Measurements from ENCODE around the gene KRT12. TPM values are rescaled to one million over a fixed set of nuclear protein-coding genes. Genes with fewer than 3 reads are reported as not detected.

KRT12 gene
- total RNA-seq, 1 donor from 2014 or later = not detected

GRCh38 chr17:40828454-40829044 lies 38.5 kb downstream of the KRT12 start:
- no peak for DNase-seq (ENCODE audit: low spot score)
- Mint-ChIP-seq H3K27me3 (ENCODE audit: insufficient read depth) (peaks cover 5% of the 10 kb centered on the region), H3K27ac (no peak overlapping the region), H3K4me3 (no peak overlapping the region), H3K4me1 (ENCODE audit: low read depth) (peaks cover 8% of the 10 kb centered on the region), H3K36me3 (ENCODE audit: low read depth) (peaks cover 1% of the 10 kb centered on the region), H3K9me3 (no peaks in the 10 kb centered on the region)
- intact Hi-C loops (cut with micrococcal nuclease) = no loop called here

GRCh38 chr17:40827746-40828453 lies 39.1 kb downstream of the KRT12 start:
- Mint-ChIP-seq H3K4me3 (no peak overlapping the region), H3K9me3 (no peaks in the 10 kb centered on the region), H3K27me3 (ENCODE audit: insufficient read depth) (peaks cover 5% of the 10 kb centered on the region), H3K4me1 (ENCODE audit: low read depth) (peaks cover 8% of the 10 kb centered on the region), H3K27ac (no peak overlapping the region), H3K36me3 (ENCODE audit: low read depth) (peaks cover 1% of the 10 kb centered on the region)
- intact Hi-C loops (cut with micrococcal nuclease) = no loop called here
- DNase-seq (ENCODE audit: low spot score) = no peak

GRCh38 chr17:40825599-40825998 lies 41.4 kb downstream of the KRT12 start:
- intact Hi-C loops (cut with micrococcal nuclease) = no loop called here
- Mint-ChIP-seq H3K27ac (no peak overlapping the region), H3K4me1 (ENCODE audit: low read depth) (peaks cover 8% of the 10 kb centered on the region), H3K27me3 (ENCODE audit: insufficient read depth) (peaks cover 10% of the 10 kb centered on the region), H3K36me3 (ENCODE audit: low read depth) (peaks cover 1% of the 10 kb centered on the region), H3K9me3 (no peaks in the 10 kb centered on the region), H3K4me3 (no peak overlapping the region)
- DNase-seq (ENCODE audit: low spot score) = no peak

GRCh38 chr17:40824015-40824832 lies 42.8 kb downstream of the KRT12 start:
- Mint-ChIP-seq H3K27me3 (ENCODE audit: insufficient read depth) (peaks cover 10% of the 10 kb centered on the region), H3K27ac (no peak overlapping the region), H3K4me3 (no peak overlapping the region), H3K9me3 (peaks cover 3% of the 10 kb centered on the region), H3K36me3 (ENCODE audit: low read depth) (peaks cover 3% of the 10 kb centered on the region), H3K4me1 (ENCODE audit: low read depth) (peaks cover 20% of the 10 kb centered on the region)
- intact Hi-C loops (cut with micrococcal nuclease) = no loop called here
- no peak for DNase-seq (ENCODE audit: low spot score)

GRCh38 chr17:40822132-40822812 lies 44.8 kb downstream of the KRT12 start, which contains the start of gene KRT10:
Gene KRT10 (minus strand): TSS chr17:40822614. CDS start chr17:40822585, 29 bp downstream.
- intact Hi-C loops (cut with micrococcal nuclease) = no loop called here
- Mint-ChIP-seq H3K9me3 (peaks cover 13% of the 10 kb centered on the region), H3K36me3 (ENCODE audit: low read depth) (peaks cover 14% of the 10 kb centered on the region), H3K4me1 (ENCODE audit: low read depth) (peaks cover 25% of the 10 kb centered on the region), H3K27me3 (ENCODE audit: insufficient read depth) (peaks cover 5% of the 10 kb centered on the region), H3K27ac (no peak within 1 kb of the TSS), H3K4me3 (no peak within 1 kb of the TSS)
- DNase-seq (ENCODE audit: low spot score) = no peak

GRCh38 chr17:40821536-40821935 lies 45.5 kb downstream of the KRT12 start:
- intact Hi-C loops (cut with micrococcal nuclease) = no loop called here
- Mint-ChIP-seq H3K9me3 (peaks cover 20% of the 10 kb centered on the region), H3K27ac (no peak overlapping the region), H3K4me1 (ENCODE audit: low read depth) (peaks cover 31% of the 10 kb centered on the region), H3K4me3 (no peak overlapping the region), H3K36me3 (ENCODE audit: low read depth) (peaks cover 21% of the 10 kb centered on the region), H3K27me3 (ENCODE audit: insufficient read depth) (peaks cover 5% of the 10 kb centered on the region)
- no peak for DNase-seq (ENCODE audit: low spot score)

- peak overlapping the region; percentile 76 for H3K4me3 Mint-ChIP-seq
- H3K4me1 Mint-ChIP-seq (ENCODE audit: low read depth) = peaks cover 31% of the 10 kb centered on the region
- no peak overlapping the region for H3K27ac Mint-ChIP-seq
- peaks cover 22% of the 10 kb centered on the region for H3K36me3 Mint-ChIP-seq (ENCODE audit: low read depth)
- intact Hi-C loops (cut with micrococcal nuclease) = no loop called here
- DNase-seq (ENCODE audit: low spot score) = no peak
- peaks cover 20% of the 10 kb centered on the region for H3K9me3 Mint-ChIP-seq
- peaks cover 5% of the 10 kb centered on the region for H3K27me3 Mint-ChIP-seq (ENCODE audit: insufficient read depth)
Measured at GRCh38 chr17:40820228-40820838, 46.7 kb downstream of the KRT12 start.

GRCh38 chr17:40819528-40820125 lies 47.4 kb downstream of the KRT12 start:
- Mint-ChIP-seq H3K9me3 (peaks cover 22% of the 10 kb centered on the region), H3K27ac (peak overlapping the region; percentile 63), H3K27me3 (ENCODE audit: insufficient read depth) (peaks cover 5% of the 10 kb centered on the region), H3K4me1 (ENCODE audit: low read depth) (peaks cover 31% of the 10 kb centered on the region), H3K4me3 (peak overlapping the region; percentile 76), H3K36me3 (ENCODE audit: low read depth) (peaks cover 21% of the 10 kb centered on the region)
- intact Hi-C loops (cut with micrococcal nuclease) = loop anchor here (1.0 to 5.0 kb wide), 4 partner anchors 171 to 848 kb away; no protein-coding TSS in a partner anchor
- no peak for DNase-seq (ENCODE audit: low spot score)

- peaks cover 31% of the 10 kb centered on the region for H3K4me1 Mint-ChIP-seq (ENCODE audit: low read depth)
- peaks cover 11% of the 10 kb centered on the region for H3K27me3 Mint-ChIP-seq (ENCODE audit: insufficient read depth)
- intact Hi-C loops (cut with micrococcal nuclease) = loop anchor here (1.0 to 5.0 kb wide), 4 partner anchors 170 to 848 kb away; no protein-coding TSS in a partner anchor
- peak; percentile 85 for DNase-seq (ENCODE audit: low spot score)
- peak overlapping the region; percentile 88 for H3K27ac Mint-ChIP-seq
- peaks cover 21% of the 10 kb centered on the region for H3K36me3 Mint-ChIP-seq (ENCODE audit: low read depth)
- H3K9me3 Mint-ChIP-seq = peaks cover 29% of the 10 kb centered on the region
- H3K4me3 Mint-ChIP-seq = peak overlapping the region; percentile 96
Measured at GRCh38 chr17:40818733-40819527, 48.1 kb downstream of the KRT12 start.

GRCh38 chr17:40818343-40818732 lies 48.7 kb downstream of the KRT12 start:
- H3K27me3 Mint-ChIP-seq (ENCODE audit: insufficient read depth) = peaks cover 16% of the 10 kb centered on the region
- intact Hi-C loops (cut with micrococcal nuclease) = loop anchor here (2.0 to 5.0 kb wide), 3 partner anchors 170 to 849 kb away; no protein-coding TSS in a partner anchor
- peaks cover 22% of the 10 kb centered on the region for H3K36me3 Mint-ChIP-seq (ENCODE audit: low read depth)
- peaks cover 31% of the 10 kb centered on the region for H3K4me1 Mint-ChIP-seq (ENCODE audit: low read depth)
- H3K27ac Mint-ChIP-seq = peak overlapping the region; percentile 88
- peaks cover 32% of the 10 kb centered on the region for H3K9me3 Mint-ChIP-seq
- H3K4me3 Mint-ChIP-seq = peak overlapping the region; percentile 96
- no peak for DNase-seq (ENCODE audit: low spot score)

- H3K36me3 Mint-ChIP-seq (ENCODE audit: low read depth) = peaks cover 22% of the 10 kb centered on the region
- no peak for DNase-seq (ENCODE audit: low spot score)
- peak overlapping the region; percentile 96 for H3K4me3 Mint-ChIP-seq
- intact Hi-C loops (cut with micrococcal nuclease) = loop anchor here (5.0 kb wide), 1 partner anchor 850 kb away; no protein-coding TSS in a partner anchor
- H3K9me3 Mint-ChIP-seq = peaks cover 32% of the 10 kb centered on the region
- H3K27me3 Mint-ChIP-seq (ENCODE audit: insufficient read depth) = peaks cover 16% of the 10 kb centered on the region
- H3K27ac Mint-ChIP-seq = peak overlapping the region; percentile 85
- peaks cover 31% of the 10 kb centered on the region for H3K4me1 Mint-ChIP-seq (ENCODE audit: low read depth)
Measured at GRCh38 chr17:40817103-40817682, 49.8 kb downstream of the KRT12 start.
